K562 (cell line): ENCODE measurements around the gene FUNDC1. TPM values are rescaled to one million over a fixed set of nuclear protein-coding genes. Genes with fewer than 3 reads are reported as not detected.

Experiments used
- ATAC-seq: fragments of 200-7000 bp; cut with Tn5 transposase; 3 replicates; pipeline ENCODE4 v1.9.1; 2020; ENCODE audit warnings: moderate library complexity
- BruUV-seq: library from RNA; stranded (reverse); fragments of 400-500 nt; replicated peaks from 2 replicates; lab custom pipeline; 2021; lab: Mats Ljungman, UMichigan
- CTCF ChIA-PET: fragments of 300-600 bp; formaldehyde crosslinking; extraction: SDS; loops from one replicate; lab custom pipeline; 2021; ENCODE audit warnings: low intra/inter-chr PET ratio; lab: Yijun Ruan, JAX
- POLR2A ChIA-PET: fragments of 300-600, 350-650 bp; sonication (Branson Sonifier 250); formaldehyde crosslinking; extraction: SDS; loops from one replicate; lab custom pipeline; 2021; ENCODE audit warnings: antibody characterized with exemption, inconsistent platforms; lab: Yijun Ruan, JAX
- DNase-seq, 4 experiments: peaks; one replicate each; pipeline versions ENCODE4 v3.0.0 to v3.0.0-alpha.2; 2011 to 2018; ENCODE audit warnings: low spot score in 3 of 4, mixed read lengths in 3 of 4; ENCODE audit errors: extremely low read depth in 1 of 4
- FAIRE-seq: peaks from 2 replicates; lab custom pipeline; 2011; peaks lifted over from hg19 to GRCh38; lab: Jason Lieb, UNC
- H2AFZ ChIP-seq: 2 replicates; pipeline ENCODE4 v1.6.0; 2011; ENCODE audit warnings: low read depth, low read length, control low read depth, inconsistent platforms
- H3K27ac ChIP-seq: fragments of 200-600 bp; 3 replicates; pipeline ENCODE4 v1.8.0; 2011; ENCODE audit warnings: low read depth, mild to moderate bottlenecking, control low read depth, inconsistent platforms, low read length, moderate library complexity, mixed read lengths; ENCODE audit errors: extremely low read depth
- H3K27me3 ChIP-seq, 2 experiments: fragments of 300-600 bp in 1 of 2; 2 replicates in 1 of 2; 3 replicates in 1 of 2; pipeline versions ENCODE4 v1.6.0 to v1.8.0; 2011; ENCODE audit warnings: inconsistent platforms in 2 of 2, low read length in 2 of 2, mild to moderate bottlenecking in 1 of 2, mixed read lengths in 1 of 2, moderate library complexity in 1 of 2; ENCODE audit not compliant: control insufficient read depth in 2 of 2, insufficient read depth in 2 of 2
- H3K36me3 ChIP-seq: fragments of 300-600 bp; 3 replicates; pipeline ENCODE4 v1.8.0; 2011; ENCODE audit warnings: mild to moderate bottlenecking, low read length, inconsistent platforms; ENCODE audit not compliant: control insufficient read depth, insufficient read depth
- H3K4me1 ChIP-seq, 2 experiments: fragments of 200-600 bp in 1 of 2; replicated peaks in 1 of 2; 2 replicates in 1 of 2; 3 replicates in 1 of 2; pipeline versions ENCODE4 v1.5.1 to v1.8.0; 2011; ENCODE audit warnings: inconsistent platforms in 2 of 2, low read length in 2 of 2, mild to moderate bottlenecking in 1 of 2, mixed read lengths in 1 of 2, moderate library complexity in 1 of 2; ENCODE audit not compliant: control insufficient read depth in 2 of 2, insufficient read depth in 2 of 2
- H3K4me2 ChIP-seq: 2 replicates; pipeline ENCODE4 v1.6.1; 2011; ENCODE audit warnings: low read length, control low read depth, inconsistent platforms, mixed read lengths; ENCODE audit not compliant: insufficient read depth
- H3K4me3 ChIP-seq: fragments of 200-600 bp; sonication (generic), shearing (Covaris generic); 2 replicates; pipeline ENCODE4 v1.5.1; 2016; ENCODE audit warnings: control low read depth, inconsistent platforms
- H3K79me2 ChIP-seq: fragments of 200-600 bp; 3 replicates; pipeline ENCODE4 v1.8.0; 2011; ENCODE audit warnings: low read length, inconsistent platforms; ENCODE audit not compliant: control insufficient read depth, insufficient read depth
- H3K9ac ChIP-seq, 2 experiments: 2 replicates each; pipeline versions ENCODE4 v1.6.0 to v1.6.1; 2011; ENCODE audit warnings: low read depth in 2 of 2, low read length in 2 of 2, control low read depth in 1 of 2, inconsistent platforms in 1 of 2, mild to moderate bottlenecking in 1 of 2, mixed read lengths in 1 of 2; ENCODE audit not compliant: insufficient read depth in 1 of 2
- H3K9me1 ChIP-seq: one replicate; pipeline ENCODE4 v1.6.0; 2011; ENCODE audit warnings: inconsistent platforms, mild to moderate bottlenecking, low read length, moderate library complexity; ENCODE audit not compliant: control insufficient read depth, insufficient read depth
- H3K9me3 ChIP-seq: replicated peaks from 2 replicates; pipeline ENCODE4 v1.5.1; 2011; ENCODE audit warnings: low read depth, low read length, inconsistent platforms; ENCODE audit not compliant: control insufficient read depth, insufficient read depth
- H4K20me1 ChIP-seq: replicated peaks from 2 replicates; pipeline ENCODE4 v1.6.1; 2011; ENCODE audit warnings: low read length, inconsistent platforms, mixed read lengths; ENCODE audit not compliant: control insufficient read depth, insufficient read depth
- ARID2 ChIP-seq: fragments of 450-650 bp; IDR thresholded peaks from 2 replicates; pipeline ENCODE4 v1.6.1; 2017; ENCODE audit warnings: antibody characterized with exemption, mild to moderate bottlenecking
- CHD2 ChIP-seq: IDR thresholded peaks from 2 replicates; pipeline ENCODE4 v1.6.1; 2011; ENCODE audit warnings: low read depth, low read length
- E2F3 ChIP-seq: fragments of 250-450 bp; sonication (Bioruptor Pico); IDR thresholded peaks from 2 replicates; pipeline ENCODE4 v1.4.0; 2020; ENCODE audit warnings: mild to moderate bottlenecking
- ILK ChIP-seq: fragments of 450-650 bp; IDR thresholded peaks from 2 replicates; pipeline ENCODE4 v1.6.1; 2016; ENCODE audit warnings: missing genetic modification characterization, low read depth, mild to moderate bottlenecking, missing compliant biosample characterization, moderate library complexity, borderline replicate concordance
- KAT7 ChIP-seq: sonication (generic); formaldehyde crosslinking; IDR thresholded peaks from 2 replicates; pipeline ENCODE4 v1.8.0; 2022; ENCODE audit warnings: missing genetic modification reagents, mild to moderate bottlenecking, borderline replicate concordance
- POLR2H ChIP-seq: IDR thresholded peaks from 2 replicates; pipeline ENCODE4 v1.6.1; 2016; ENCODE audit warnings: missing genetic modification characterization, low read depth, mild to moderate bottlenecking, control low read depth, missing compliant biosample characterization, moderate library complexity
- SP1 ChIP-seq: sonication (generic); formaldehyde crosslinking; IDR thresholded peaks from 2 replicates; pipeline ENCODE4 v1.8.1; 2022; ENCODE audit warnings: mild to moderate bottlenecking, missing genetic modification reagents
- SRF ChIP-seq, 2 experiments: fragments of 250-450, 450-650 bp in 1 of 2; sonication (Bioruptor Pico) in 1 of 2; sonication (generic) in 1 of 2; formaldehyde crosslinking; IDR thresholded peaks; 2 replicates each; pipeline versions ENCODE4 v1.5.0 to v1.5.1; 2020 to 2022; ENCODE audit warnings: mild to moderate bottlenecking in 1 of 2, missing genetic modification reagents in 1 of 2
- XRCC5 ChIP-seq: fragments of 200-400 bp; formaldehyde crosslinking; IDR thresholded peaks from 2 replicates; pipeline ENCODE4 v1.6.1; 2017; ENCODE audit warnings: low read depth, mild to moderate bottlenecking, low read length
- ZNF3 ChIP-seq: fragments of 250-450 bp; sonication (Bioruptor Pico); IDR thresholded peaks from 2 replicates; pipeline ENCODE4 v1.5.0; 2021; ENCODE audit warnings: mild to moderate bottlenecking, moderate library complexity
- ZNF586 ChIP-seq: fragments of 450-650 bp; formaldehyde crosslinking; conservative IDR thresholded peaks from 2 replicates; pipeline ENCODE4 v1.4.0; 2020; ENCODE audit warnings: mild to moderate bottlenecking, moderate library complexity
- ZNF696 ChIP-seq: fragments of 250-450 bp; sonication (Bioruptor Pico); conservative IDR thresholded peaks from 2 replicates; pipeline ENCODE4 v1.4.0; 2020; ENCODE audit warnings: mild to moderate bottlenecking, moderate library complexity
- ZNF79 ChIP-seq: fragments of 250-450 bp; sonication (Bioruptor Pico); IDR thresholded peaks from 2 replicates; pipeline ENCODE4 v1.4.0; 2020; ENCODE audit warnings: low read depth, mild to moderate bottlenecking, moderate library complexity
- WGBS: fragments of 100-300 bp; shearing (Covaris generic); methylation state at CpG from one replicate; pipeline ENCODE4 v1.1.6; 2016; ENCODE audit warnings: low coverage, mixed read lengths; ENCODE audit not compliant: insufficient coverage; ENCODE audit errors: missing lambda C conversion rate; 5-methylcytosine and 5-hydroxymethylcytosine counted together
- in situ Hi-C: fragments of 300-500 bp; cut with MboI; formaldehyde crosslinking; loops from 4 replicates; pipeline ENCODE4 v1.15.0; 2018; ENCODE audit warnings: inconsistent platforms, mixed read lengths
- intact Hi-C: fragments of 100-400 bp; cut with micrococcal nuclease; formaldehyde crosslinking; loops from 2 replicates; pipeline ENCODE4 v1.14.2; 2022
- polyA plus RNA-seq, 8 experiments: library from polyadenylated mRNA; depleted of rRNA in 4 of 8; stranded (reverse) in 5 of 8; unstranded in 3 of 8; fragments of >200 nt; fragmentation: Nextera tagmentation in 2 of 8; fragmentation: Illumina TruSeq in 1 of 8; extraction: Ambion mirVana in 2 of 8; extraction: Trizol in 1 of 8; gene quantifications; 2 replicates each; pipeline versions ENCODE4 v1.2.1 to v1.2.3, GENCODE V29; 2011 to 2014; ENCODE audit warnings: inconsistent platforms in 1 of 8, missing spikeins in 1 of 8
- total RNA-seq, 7 experiments: library from RNA; depleted of rRNA in 6 of 7; stranded (reverse); fragments of >200 nt in 6 of 7; fragmentation: Illumina TruSeq in 2 of 7; extraction: Trizol in 2 of 7; gene quantifications; 2 replicates each; pipeline versions ENCODE4 v1.2.1 to v1.2.3, GENCODE V29; 2011 to 2021; ENCODE audit warnings: low replicate concordance in 1 of 7
- TF ChIP-seq, protein P1 (sequence below): sonication (generic); formaldehyde crosslinking; IDR thresholded peaks from 2 replicates; pipeline ENCODE4 v1.8.1; 2023; ENCODE audit warnings: mild to moderate bottlenecking, missing genetic modification reagents
- TF ChIP-seq, protein P2 (sequence below): sonication (generic); formaldehyde crosslinking; IDR thresholded peaks from 2 replicates; pipeline ENCODE4 v1.9.0; 2022; ENCODE audit warnings: mild to moderate bottlenecking, missing genetic modification reagents
- TF ChIP-seq, protein P3 (sequence below): conservative IDR thresholded peaks from 2 replicates; pipeline ENCODE4 v1.6.1; 2011; ENCODE audit warnings: low read depth, mild to moderate bottlenecking, low read length; ENCODE audit not compliant: control insufficient read depth
- TF ChIP-seq, protein P4 (sequence below): IDR thresholded peaks from 3 replicates; pipeline ENCODE4 v1.6.1; 2011; ENCODE audit warnings: borderline replicate concordance, mild to moderate bottlenecking; ENCODE audit not compliant: insufficient read length, insufficient read depth

The FUNDC1 gene
- total and polyA plus RNA-seq, 9 of the 15 experiments (the other 6 are each of a cell fraction or from before 2014, with no cell fraction given), result 15.6 to 59.1 (median 29.3) TPM

DNA sequence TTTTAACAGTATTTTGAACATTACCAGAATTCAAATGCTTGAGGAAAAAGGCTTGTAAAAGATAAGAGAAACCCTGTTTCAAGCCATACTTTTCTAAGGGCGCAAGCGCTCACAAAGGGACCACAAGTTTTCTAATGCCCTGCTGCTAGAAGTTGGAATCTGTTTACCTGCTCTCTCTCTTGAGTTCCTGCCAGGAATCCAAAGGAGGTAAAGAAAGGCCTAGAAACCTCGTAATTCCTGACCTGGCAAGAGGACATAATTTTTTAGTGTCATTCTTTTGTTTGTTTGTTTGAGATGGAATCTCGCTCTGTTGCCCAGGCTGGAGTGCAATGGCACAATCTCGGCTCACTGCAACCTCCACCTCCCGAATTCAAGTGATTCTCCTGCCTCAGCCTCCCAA lies 1.4 kb upstream of the FUNDC1 start:
- 0 out of 2 replicates have a peak overlapping the region, but pooled peaks have one; percentile 93 for H2AFZ ChIP-seq
- H4K20me1 ChIP-seq, result no peaks in the 10 kb centered on the region
- H3K4me3 ChIP-seq, result no peak overlapping the region
- peaks cover 13% of the 10 kb centered on the region; the same call in 1 of the 3 replicates for H3K36me3 ChIP-seq
- no peak overlapping the region for H3K9ac ChIP-seq
- POLR2A ChIA-PET, result no interaction called here
- peaks cover 27% of the 10 kb centered on the region for H3K79me2 ChIP-seq
- H3K27ac ChIP-seq, result no peak overlapping the region
- intact Hi-C loops (no loop called here), in situ Hi-C loops (no loop called here)
- H3K9me3 ChIP-seq, result no peaks in the 10 kb centered on the region
- ATAC-seq (no peak), DNase-seq (no peak), FAIRE-seq (no peak)
- H3K9me1 ChIP-seq, result no peaks in the 10 kb centered on the region
- TF ChIP-seq ARID2, result no peak
- TF ChIP-seq ZNF3 (CRISPR knock-in tag), result no peak
- TF ChIP-seq, protein P1, sequence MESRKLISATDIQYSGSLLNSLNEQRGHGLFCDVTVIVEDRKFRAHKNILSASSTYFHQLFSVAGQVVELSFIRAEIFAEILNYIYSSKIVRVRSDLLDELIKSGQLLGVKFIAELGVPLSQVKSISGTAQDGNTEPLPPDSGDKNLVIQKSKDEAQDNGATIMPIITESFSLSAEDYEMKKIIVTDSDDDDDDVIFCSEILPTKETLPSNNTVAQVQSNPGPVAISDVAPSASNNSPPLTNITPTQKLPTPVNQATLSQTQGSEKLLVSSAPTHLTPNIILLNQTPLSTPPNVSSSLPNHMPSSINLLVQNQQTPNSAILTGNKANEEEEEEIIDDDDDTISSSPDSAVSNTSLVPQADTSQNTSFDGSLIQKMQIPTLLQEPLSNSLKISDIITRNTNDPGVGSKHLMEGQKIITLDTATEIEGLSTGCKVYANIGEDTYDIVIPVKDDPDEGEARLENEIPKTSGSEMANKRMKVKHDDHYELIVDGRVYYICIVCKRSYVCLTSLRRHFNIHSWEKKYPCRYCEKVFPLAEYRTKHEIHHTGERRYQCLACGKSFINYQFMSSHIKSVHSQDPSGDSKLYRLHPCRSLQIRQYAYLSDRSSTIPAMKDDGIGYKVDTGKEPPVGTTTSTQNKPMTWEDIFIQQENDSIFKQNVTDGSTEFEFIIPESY (CRISPR knock-in tag), result no peak
- no peak for TF ChIP-seq POLR2H
- no peak for TF ChIP-seq E2F3 (CRISPR knock-in tag)
- no peak for TF ChIP-seq SP1 (CRISPR knock-in tag)
- TF ChIP-seq, protein P2, sequence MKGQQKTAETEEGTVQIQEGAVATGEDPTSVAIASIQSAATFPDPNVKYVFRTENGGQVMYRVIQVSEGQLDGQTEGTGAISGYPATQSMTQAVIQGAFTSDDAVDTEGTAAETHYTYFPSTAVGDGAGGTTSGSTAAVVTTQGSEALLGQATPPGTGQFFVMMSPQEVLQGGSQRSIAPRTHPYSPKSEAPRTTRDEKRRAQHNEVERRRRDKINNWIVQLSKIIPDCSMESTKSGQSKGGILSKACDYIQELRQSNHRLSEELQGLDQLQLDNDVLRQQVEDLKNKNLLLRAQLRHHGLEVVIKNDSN (CRISPR knock-in tag), result no peak
- TF ChIP-seq, protein P3, sequence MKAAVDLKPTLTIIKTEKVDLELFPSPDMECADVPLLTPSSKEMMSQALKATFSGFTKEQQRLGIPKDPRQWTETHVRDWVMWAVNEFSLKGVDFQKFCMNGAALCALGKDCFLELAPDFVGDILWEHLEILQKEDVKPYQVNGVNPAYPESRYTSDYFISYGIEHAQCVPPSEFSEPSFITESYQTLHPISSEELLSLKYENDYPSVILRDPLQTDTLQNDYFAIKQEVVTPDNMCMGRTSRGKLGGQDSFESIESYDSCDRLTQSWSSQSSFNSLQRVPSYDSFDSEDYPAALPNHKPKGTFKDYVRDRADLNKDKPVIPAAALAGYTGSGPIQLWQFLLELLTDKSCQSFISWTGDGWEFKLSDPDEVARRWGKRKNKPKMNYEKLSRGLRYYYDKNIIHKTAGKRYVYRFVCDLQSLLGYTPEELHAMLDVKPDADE, result no peak
- TF ChIP-seq, protein P4, sequence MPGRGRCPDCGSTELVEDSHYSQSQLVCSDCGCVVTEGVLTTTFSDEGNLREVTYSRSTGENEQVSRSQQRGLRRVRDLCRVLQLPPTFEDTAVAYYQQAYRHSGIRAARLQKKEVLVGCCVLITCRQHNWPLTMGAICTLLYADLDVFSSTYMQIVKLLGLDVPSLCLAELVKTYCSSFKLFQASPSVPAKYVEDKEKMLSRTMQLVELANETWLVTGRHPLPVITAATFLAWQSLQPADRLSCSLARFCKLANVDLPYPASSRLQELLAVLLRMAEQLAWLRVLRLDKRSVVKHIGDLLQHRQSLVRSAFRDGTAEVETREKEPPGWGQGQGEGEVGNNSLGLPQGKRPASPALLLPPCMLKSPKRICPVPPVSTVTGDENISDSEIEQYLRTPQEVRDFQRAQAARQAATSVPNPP, result no peak
- no peak for TF ChIP-seq CHD2
- TF ChIP-seq ZNF79 (CRISPR knock-in tag), result no peak
- no peak for TF ChIP-seq XRCC5
- TF ChIP-seq KAT7 (CRISPR knock-in tag), result no peak
- TF ChIP-seq SRF (CRISPR knock-in tag; IDR thresholded peaks at IDR 0.05), result no peak
- no peak for TF ChIP-seq ZNF586 (CRISPR knock-in tag)
- no peak for TF ChIP-seq ZNF696 (CRISPR knock-in tag)
- no peak for TF ChIP-seq ILK (tag)
- no peaks in the 10 kb centered on the region for H3K27me3 ChIP-seq
- 93% methylated on average over 3 of the region's 6 CpGs for WGBS
- H3K4me2 ChIP-seq, result no peak overlapping the region
- no TSS peak for BruUV-seq
- CTCF ChIA-PET, result no interaction called here
- peaks cover 0 to 6% of the 10 kb centered on the region in 2 experiments; a peak in 3 of 5 replicates for H3K4me1 ChIP-seq
